Measurements from ENCODE around the gene RHOT2. TPM values are rescaled to one million over a fixed set of nuclear protein-coding genes. Genes with fewer than 3 reads are reported as not detected.

RHOT2 gene
- total RNA-seq, 1 experiment from 2014 or later = 210 TPM

DNA sequence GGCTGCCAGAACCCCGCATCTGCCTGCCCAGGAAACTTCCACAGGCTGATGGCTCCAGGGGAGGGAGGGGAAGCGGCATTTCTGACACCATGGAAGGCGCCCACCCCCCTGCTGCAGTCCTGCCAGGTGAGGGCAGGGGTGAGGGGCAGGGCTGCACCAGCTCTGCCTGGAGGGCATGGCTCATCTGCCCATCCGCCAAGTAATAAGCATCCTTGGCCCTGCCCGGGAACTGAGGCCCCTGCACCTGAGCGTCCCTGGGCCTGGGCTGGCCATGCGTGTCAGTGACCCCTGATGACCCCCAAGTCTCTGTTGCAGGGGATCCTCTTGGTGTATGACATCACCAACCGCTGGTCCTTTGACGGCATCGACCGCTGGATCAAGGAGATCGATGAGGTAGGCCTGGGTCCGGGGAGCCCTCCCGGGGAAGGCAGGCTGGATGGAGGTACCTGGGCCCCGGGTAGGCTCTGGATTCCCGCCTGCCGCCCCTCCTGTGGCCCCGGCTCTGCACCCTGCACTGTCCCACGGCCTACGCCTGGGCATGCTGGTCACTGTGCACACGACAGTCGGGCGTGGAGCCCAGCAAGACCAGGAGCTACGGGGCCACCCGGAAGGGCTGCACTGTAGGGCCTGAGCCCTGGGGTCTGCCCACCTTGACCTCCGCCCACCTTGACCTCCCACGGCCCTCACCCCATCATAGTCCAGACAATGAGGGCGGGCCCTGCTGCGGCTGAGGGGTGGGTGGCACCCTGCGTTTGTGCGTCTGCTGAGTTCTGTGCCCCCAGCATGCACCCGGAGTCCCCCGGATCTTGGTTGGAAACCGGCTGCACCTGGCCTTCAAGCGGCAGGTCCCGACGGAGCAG lies 42.6 kb upstream of the RHOT2 start:
- Mint-ChIP-seq H3K27me3 (ENCODE audit: low read depth) (no peaks in the 10 kb centered on the region), H3K27ac (no peak overlapping the region)
- no peak for DNase-seq

More for the DNA sequence above, 42.6 kb upstream of the RHOT2 start:
- Histone ChIP-seq H3K14ac (ENCODE audit: insufficient read depth, low read length) (no peak overlapping the region), H3K4ac (ENCODE audit: low read depth, low read length) (no peak overlapping the region), H4K20me1 (ENCODE audit: control insufficient read depth, insufficient read depth, insufficient read length) (no peaks in the 10 kb centered on the region), H2BK12ac (ENCODE audit: insufficient read length, low read depth, low read length) (no peak overlapping the region), H3K4me1 (ENCODE audit: insufficient read depth, low read length) (no peaks in the 10 kb centered on the region; the same call in 1 of the 2 replicates), H3K4me2 (ENCODE audit: insufficient read depth, insufficient read length, low read length) (no peak overlapping the region), H3K23ac (ENCODE audit: insufficient read length, low read depth, low read length) (no peak overlapping the region), H3K79me1 (ENCODE audit: insufficient read depth, low read depth, low read length, poor library complexity, severe bottlenecking) (no peaks in the 10 kb centered on the region), H4K8ac (replicated peaks; ENCODE audit: insufficient read length, low read depth, low read length) (no peak overlapping the region), H2BK5ac (ENCODE audit: insufficient read length, low read length) (no peak overlapping the region), H2AK5ac (ENCODE audit: insufficient read length, low read length) (no peak overlapping the region), H3K9ac (ENCODE audit: extremely low read depth, insufficient read length, low read length) (no peak overlapping the region), H3K56ac (ENCODE audit: insufficient read length, low read depth, low read length) (no peak overlapping the region), H3K23me2 (ENCODE audit: insufficient read length, low read depth, low read length, poor library complexity, severe bottlenecking) (no peaks in the 10 kb centered on the region), H3K27ac (ENCODE audit: insufficient read length, low read depth, low read length) (no peak overlapping the region), H3K27me3 (ENCODE audit: insufficient read depth, low read length) (no peaks in the 10 kb centered on the region), H3K9me3 (ENCODE audit: control insufficient read depth, low read depth, low read length) (no peaks in the 10 kb centered on the region), H2BK15ac (ENCODE audit: low read depth, low read length) (no peak overlapping the region), H4K5ac (ENCODE audit: insufficient read length, low read depth, low read length) (no peak overlapping the region), H2BK20ac (ENCODE audit: low read depth, low read length, poor library complexity, severe bottlenecking) (no peak overlapping the region), H3T11ph (ENCODE audit: low read length) (no peak overlapping the region), H4K91ac (ENCODE audit: insufficient read length, low read depth, low read length) (no peak overlapping the region), H2BK120ac (ENCODE audit: low read depth, low read length, poor library complexity, severe bottlenecking) (no peak overlapping the region), H3K79me2 (ENCODE audit: insufficient read depth, low read length) (no peaks in the 10 kb centered on the region), H3K18ac (ENCODE audit: insufficient read length, low read depth, low read length) (no peak overlapping the region), H2AFZ (ENCODE audit: low read length) (no peak overlapping the region)
- TF ChIP-seq, protein P1, sequence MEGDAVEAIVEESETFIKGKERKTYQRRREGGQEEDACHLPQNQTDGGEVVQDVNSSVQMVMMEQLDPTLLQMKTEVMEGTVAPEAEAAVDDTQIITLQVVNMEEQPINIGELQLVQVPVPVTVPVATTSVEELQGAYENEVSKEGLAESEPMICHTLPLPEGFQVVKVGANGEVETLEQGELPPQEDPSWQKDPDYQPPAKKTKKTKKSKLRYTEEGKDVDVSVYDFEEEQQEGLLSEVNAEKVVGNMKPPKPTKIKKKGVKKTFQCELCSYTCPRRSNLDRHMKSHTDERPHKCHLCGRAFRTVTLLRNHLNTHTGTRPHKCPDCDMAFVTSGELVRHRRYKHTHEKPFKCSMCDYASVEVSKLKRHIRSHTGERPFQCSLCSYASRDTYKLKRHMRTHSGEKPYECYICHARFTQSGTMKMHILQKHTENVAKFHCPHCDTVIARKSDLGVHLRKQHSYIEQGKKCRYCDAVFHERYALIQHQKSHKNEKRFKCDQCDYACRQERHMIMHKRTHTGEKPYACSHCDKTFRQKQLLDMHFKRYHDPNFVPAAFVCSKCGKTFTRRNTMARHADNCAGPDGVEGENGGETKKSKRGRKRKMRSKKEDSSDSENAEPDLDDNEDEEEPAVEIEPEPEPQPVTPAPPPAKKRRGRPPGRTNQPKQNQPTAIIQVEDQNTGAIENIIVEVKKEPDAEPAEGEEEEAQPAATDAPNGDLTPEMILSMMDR (conservative IDR thresholded peaks at IDR 0.05) = no peak
- Mint-ChIP-seq H3K9me3 (no peaks in the 10 kb centered on the region), H3K4me3 (no peak overlapping the region), H3K4me1 (peaks cover 21 to 50% of the 10 kb centered on the region in 2 experiments), H3K36me3 (ENCODE audit: insufficient read depth in 1 of 3, low read depth in 3 of 3) (peaks cover 0 to 10% (median 0%) of the 10 kb centered on the region in 3 experiments; a peak in 3 of 7 replicates)
- no CpG with 5 or more reads among the region's 37 CpGs for WGBS (ENCODE audit: extremely low coverage, insufficient read length, low lambda C conversion rate)

Data from H9 (cell line).